T-helper 2 cell treated with Interferon-gamma antibody and Interleukin-4, amounts not matched to agents 100 ng/mL and 5 ng/mL, for 36 hours (primary cell): ENCODE results near the gene ATP6V1F. TPM values are rescaled to one million over a fixed set of nuclear protein-coding genes. Genes with fewer than 3 reads are reported as not detected.

Source experiments
- intact Hi-C: fragments of 100-400 bp; cut with micrococcal nuclease; formaldehyde crosslinking; loops from one replicate; pipeline ENCODE4 v1.15.1; 2023
- total RNA-seq: library from RNA; stranded (reverse); gene quantifications from 2 replicates; pipeline ENCODE4 v1.2.3, GENCODE V29; 2022

ATP6V1F gene
- total RNA-seq, 1 donor from 2014 or later, result 107 TPM

DNA sequence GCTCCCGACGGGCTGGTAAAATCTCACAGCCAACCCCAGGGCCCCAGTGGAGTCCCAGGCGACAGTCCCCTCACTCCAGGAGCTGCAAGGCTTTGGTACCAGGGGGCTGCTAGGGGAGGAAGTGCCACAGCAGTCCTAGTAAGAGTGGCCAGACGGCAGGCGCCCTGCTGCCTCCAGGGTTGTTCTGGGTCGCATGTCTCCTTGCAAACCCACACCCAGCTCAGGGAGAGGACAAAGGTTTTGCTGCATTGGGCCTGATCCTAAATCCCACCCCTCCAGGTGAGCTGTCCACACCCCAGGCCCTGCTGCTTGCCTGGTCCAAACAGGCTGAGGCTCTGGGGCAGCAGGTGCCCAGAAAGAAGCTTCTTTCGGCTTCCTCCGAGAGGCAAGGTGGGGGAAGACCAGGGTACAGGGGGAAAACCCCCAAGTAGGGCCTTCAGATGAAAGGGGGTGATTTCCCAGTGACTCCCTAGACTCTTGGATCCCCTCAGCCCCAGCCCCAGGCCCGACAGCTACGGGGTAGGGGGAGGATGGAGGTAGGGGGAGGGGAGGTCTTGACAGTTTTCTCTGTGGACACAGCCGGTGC lies 52.0 kb downstream of the ATP6V1F start:
- intact Hi-C loops, result no loop called here

GRCh38 chr7:128915271-128915819 lies 52.7 kb downstream of the ATP6V1F start:
- intact Hi-C loops, result no loop called here

Other genes with a start within 250 kb of the ATP6V1F start
- gene GARIN1A, start 190.6 kb upstream of the ATP6V1F start, total RNA-seq, result 0.68 and 0.95 TPM in 2 replicates
- 43.9 and 44.2 TPM in 2 replicates for gene CALU, start 123.5 kb upstream of the ATP6V1F start, total RNA-seq
- not detected in 2 replicates for gene OPN1SW, start 87.1 kb upstream of the ATP6V1F start, total RNA-seq
- 11.3 and 13.5 TPM in 2 replicates for gene CCDC136, start 70.9 kb upstream of the ATP6V1F start, total RNA-seq
- gene FLNC, start 32.5 kb upstream of the ATP6V1F start, total RNA-seq, result not detected in 2 replicates
- gene KCP, start 47.9 kb downstream of the ATP6V1F start, total RNA-seq, result 0.09 TPM in 2 replicates
- 7.2 and 8.0 TPM in 2 replicates for gene IRF5, start 75.1 kb downstream of the ATP6V1F start, total RNA-seq
- 43.1 and 43.5 TPM in 2 replicates for gene TNPO3, start 192.3 kb downstream of the ATP6V1F start, total RNA-seq